Hepatocyte (in vitro differentiated cells): ENCODE data around the gene PTPRN2. TPM values are rescaled to one million over a fixed set of nuclear protein-coding genes. Genes with fewer than 3 reads are reported as not detected.

Source experiments
- DNase-seq: peaks from one replicate; pipeline ENCODE4 v3.0.0-alpha.2; 2016; ENCODE audit warnings: low spot score
- H2AFZ ChIP-seq: fragments of 200-600 bp; sonication (generic); 2 replicates; pipeline ENCODE4 v1.6.0; 2016; ENCODE audit warnings: antibody characterized with exemption, mild to moderate bottlenecking
- H3K27ac ChIP-seq: fragments of 200-600 bp; sonication (generic); 2 replicates; pipeline ENCODE4 v1.5.1; 2016; ENCODE audit warnings: mild to moderate bottlenecking
- H3K27me3 ChIP-seq: fragments of 200-600 bp; sonication (generic); 2 replicates; pipeline ENCODE4 v1.6.1; 2016
- H3K36me3 ChIP-seq: fragments of 200-600 bp; sonication (generic); replicated peaks from 2 replicates; pipeline ENCODE4 v1.5.1; 2016; ENCODE audit warnings: low read depth; ENCODE audit not compliant: insufficient read depth
- H3K4me1 ChIP-seq: fragments of 200-600 bp; sonication (generic); 2 replicates; pipeline ENCODE4 v1.5.1; 2016; ENCODE audit warnings: mild to moderate bottlenecking, moderate library complexity; ENCODE audit not compliant: insufficient read depth
- H3K4me2 ChIP-seq: fragments of 200-600 bp; sonication (generic); 2 replicates; pipeline ENCODE4 v1.6.0; 2016
- H3K4me3 ChIP-seq: fragments of 200-600 bp; sonication (generic); 2 replicates; pipeline ENCODE4 v1.5.1; 2016; ENCODE audit warnings: mild to moderate bottlenecking
- H3K79me2 ChIP-seq: fragments of 200-600 bp; sonication (generic); 2 replicates; pipeline ENCODE4 v1.6.0; 2017; ENCODE audit warnings: mild to moderate bottlenecking
- H3K9me2 ChIP-seq: fragments of 200-600 bp; sonication (generic); replicated peaks from 2 replicates; pipeline ENCODE4 v1.6.0; 2017; ENCODE audit warnings: mild to moderate bottlenecking; ENCODE audit not compliant: insufficient read depth
- H3K9me3 ChIP-seq: fragments of 200-600 bp; sonication (generic); 2 replicates; pipeline ENCODE4 v1.5.1; 2016; ENCODE audit warnings: low read depth, mild to moderate bottlenecking
- H4K20me1 ChIP-seq: fragments of 200-600 bp; sonication (generic); 2 replicates; pipeline ENCODE4 v1.6.0; 2016; ENCODE audit warnings: mild to moderate bottlenecking; ENCODE audit not compliant: insufficient read depth, poor library complexity, severe bottlenecking
- CTCF ChIP-seq: fragments of 200-600 bp; sonication (generic); IDR thresholded peaks from 2 replicates; pipeline ENCODE4 v1.5.1; 2016; ENCODE audit warnings: antibody characterized with exemption, mild to moderate bottlenecking; ENCODE audit not compliant: poor library complexity
- EZH2 ChIP-seq: fragments of 200-600 bp; sonication (generic); IDR thresholded peaks from 2 replicates; pipeline ENCODE4 v1.6.1; 2016; ENCODE audit warnings: antibody characterized with exemption, mild to moderate bottlenecking, borderline replicate concordance
- EZH2phosphoT487 ChIP-seq: fragments of 200-600 bp; sonication (generic); IDR thresholded peaks from one replicate; pipeline ENCODE4 v1.6.1; 2018; ENCODE audit warnings: antibody characterized with exemption, mild to moderate bottlenecking, low read depth, moderate library complexity; ENCODE audit not compliant: unreplicated experiment, severe bottlenecking
- WGBS: methylation state at CpG from one replicate; pipeline ENCODE4 v1.1.6; 2016; ENCODE audit warnings: low lambda C conversion rate; ENCODE audit errors: missing lambda C conversion rate; 5-methylcytosine and 5-hydroxymethylcytosine counted together
- polyA plus RNA-seq: library from polyadenylated mRNA; unstranded; fragments of >200 nt; fragmentation: Nextera tagmentation; extraction: Ambion mirVana; gene quantifications from 2 replicates; pipeline ENCODE4 v1.2.1, GENCODE V29; 2016
- total RNA-seq: library from RNA; depleted of rRNA; stranded (reverse); fragments of >200 nt; gene quantifications from 2 replicates; pipeline ENCODE4 v1.2.3, GENCODE V29; 2014

PTPRN2 gene
- total and polyA plus RNA-seq, 2 experiments from 2014 or later = 2.1 to 3.3 TPM

- Histone ChIP-seq H4K20me1 (no peaks in the 10 kb centered on the region), H3K27ac (no peak overlapping the region), H3K9me3 (no peaks in the 10 kb centered on the region), H3K9me2 (no peaks in the 10 kb centered on the region), H2AFZ (no peak overlapping the region), H3K4me3 (no peak overlapping the region), H3K36me3 (no peaks in the 10 kb centered on the region), H3K4me1 (no peaks in the 10 kb centered on the region), H3K27me3 (no peaks in the 10 kb centered on the region), H3K4me2 (no peak overlapping the region), H3K79me2 (no peaks in the 10 kb centered on the region)
- DNase-seq = no peak
- TF ChIP-seq EZH2 (no peak), EZH2phosphoT487 (no peak), CTCF (no peak)
- WGBS = 58% methylated on average over 5 of the region's 5 CpGs
These were observed 792.4 kb downstream of the PTPRN2 start for GRCh38 chr7:157795199-157795598.

- no peak overlapping the region for H2AFZ ChIP-seq
- H3K27me3 ChIP-seq = no peaks in the 10 kb centered on the region
- no peak overlapping the region for H3K4me2 ChIP-seq
- no peaks in the 10 kb centered on the region for H3K4me1 ChIP-seq
- DNase-seq = no peak
- 68% methylated on average over 4 of the region's 4 CpGs for WGBS
- H3K79me2 ChIP-seq = no peaks in the 10 kb centered on the region
- no peak overlapping the region for H3K4me3 ChIP-seq
- TF ChIP-seq EZH2phosphoT487 = no peak
- TF ChIP-seq CTCF = no peak
- no peak for TF ChIP-seq EZH2
- H3K9me3 ChIP-seq = no peaks in the 10 kb centered on the region
- no peaks in the 10 kb centered on the region for H3K36me3 ChIP-seq
- H3K9me2 ChIP-seq = no peaks in the 10 kb centered on the region
- H3K27ac ChIP-seq = no peak overlapping the region
- H4K20me1 ChIP-seq = no peaks in the 10 kb centered on the region
These were observed 792.9 kb downstream of the PTPRN2 start for GRCh38 chr7:157794746-157795065.

GRCh38 chr7:157793973-157794745 is 793.5 kb downstream of the PTPRN2 start:
- Histone ChIP-seq H3K36me3 (no peaks in the 10 kb centered on the region), H3K27ac (no peak overlapping the region), H3K4me2 (no peak overlapping the region), H4K20me1 (no peaks in the 10 kb centered on the region), H3K9me2 (no peaks in the 10 kb centered on the region), H3K4me1 (no peaks in the 10 kb centered on the region), H2AFZ (no peak overlapping the region), H3K27me3 (no peaks in the 10 kb centered on the region), H3K4me3 (no peak overlapping the region), H3K79me2 (no peaks in the 10 kb centered on the region), H3K9me3 (no peaks in the 10 kb centered on the region)
- TF ChIP-seq EZH2phosphoT487 = no peak
- TF ChIP-seq CTCF = no peak
- TF ChIP-seq EZH2 = no peak
- WGBS = 71% methylated on average over 28 of the region's 39 CpGs
- DNase-seq = no peak

- no peaks in the 10 kb centered on the region for H3K4me1 ChIP-seq
- H4K20me1 ChIP-seq = no peaks in the 10 kb centered on the region
- H3K4me2 ChIP-seq = no peak overlapping the region
- H3K4me3 ChIP-seq = no peak overlapping the region
- H3K9me2 ChIP-seq = no peaks in the 10 kb centered on the region
- H3K79me2 ChIP-seq = no peaks in the 10 kb centered on the region
- H3K36me3 ChIP-seq = no peaks in the 10 kb centered on the region
- TF ChIP-seq CTCF (no peak), EZH2phosphoT487 (no peak), EZH2 (no peak)
- 78% methylated on average over 10 of the region's 10 CpGs for WGBS
- no peaks in the 10 kb centered on the region for H3K9me3 ChIP-seq
- H3K27ac ChIP-seq = no peak overlapping the region
- DNase-seq = no peak
- H3K27me3 ChIP-seq = no peaks in the 10 kb centered on the region
- H2AFZ ChIP-seq = no peak overlapping the region
These were observed 794.6 kb downstream of the PTPRN2 start for GRCh38 chr7:157793087-157793353.
